Measurements from ENCODE around the gene ADGRL3. TPM values are rescaled to one million over a fixed set of nuclear protein-coding genes. Genes with fewer than 3 reads are reported as not detected.

ADGRL3 gene
- total and polyA plus RNA-seq, 3 experiments from 2014 or later: not detected

DNA sequence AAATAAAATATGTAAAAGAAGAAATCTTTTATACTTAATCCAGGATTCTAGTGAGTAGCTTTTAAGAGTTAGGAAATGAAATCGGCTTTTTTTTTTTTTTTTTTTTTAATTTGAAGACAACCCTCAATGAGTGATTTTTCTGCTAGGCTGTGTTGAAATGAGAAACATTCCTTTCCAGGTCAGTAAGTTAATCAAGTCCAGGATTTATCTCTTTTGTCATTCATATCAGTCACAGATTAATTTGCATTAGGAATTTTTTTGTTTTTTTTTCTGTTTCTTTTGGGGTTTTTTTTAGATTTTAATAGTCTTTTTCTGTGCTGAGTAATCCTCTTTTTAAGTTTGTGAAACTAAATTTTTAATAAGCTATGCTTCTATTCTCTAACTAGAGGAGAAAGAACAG, 448.1 kb downstream of the ADGRL3 start:
- no peaks in the 10 kb centered on the region for H3K4me1 Mint-ChIP-seq
- H3K4me3 Mint-ChIP-seq: no peak overlapping the region
- DNase-seq: no peak
- Histone ChIP-seq H3K4me1 (ENCODE audit: insufficient read depth, low read length) (no peaks in the 10 kb centered on the region), H3K36me3 (ENCODE audit: insufficient read depth, low read length) (no peaks in the 10 kb centered on the region), H3K4me3 (ENCODE audit: low read length) (no peak overlapping the region), H3K27me3 (ENCODE audit: insufficient read depth, low read length, poor library complexity, severe bottlenecking) (no peaks in the 10 kb centered on the region), H3K9me3 (ENCODE audit: low read length) (no peaks in the 10 kb centered on the region), H3K27ac (ENCODE audit: low read depth, low read length) (no peak overlapping the region)
- H3K9me3 Mint-ChIP-seq: peaks cover 2 to 13% (median 8%) of the 10 kb centered on the region in 5 donors
- no peak overlapping the region for H3K27ac Mint-ChIP-seq
- no peaks in the 10 kb centered on the region for H3K36me3 Mint-ChIP-seq
- ChIA-PET POLR2A (no interaction called here), CTCF (no interaction called here)
- no peaks in the 10 kb centered on the region for H3K27me3 Mint-ChIP-seq

DNA sequence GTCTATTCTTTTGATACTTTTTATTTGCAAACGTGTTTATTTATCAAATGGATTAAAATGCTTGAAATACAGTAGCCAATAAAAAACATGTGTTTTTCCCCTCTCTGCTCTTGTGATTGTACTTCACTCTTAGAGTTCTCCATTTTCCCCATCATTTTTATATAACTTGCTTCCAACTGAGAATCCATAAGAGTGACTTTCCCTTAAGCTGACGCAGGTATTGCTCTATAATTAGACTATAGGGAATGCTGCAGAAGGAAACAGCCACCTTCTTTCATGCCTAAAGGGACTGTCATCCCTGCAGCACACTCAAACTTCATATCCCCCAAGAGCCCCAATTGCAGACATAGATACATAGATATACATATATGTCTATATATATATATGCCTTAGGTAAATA, 456.9 kb downstream of the ADGRL3 start:
- no peaks in the 10 kb centered on the region for H3K27me3 Mint-ChIP-seq
- POLR2A ChIA-PET: no interaction called here
- Histone ChIP-seq H3K27me3 (ENCODE audit: insufficient read depth, low read length, poor library complexity, severe bottlenecking) (no peaks in the 10 kb centered on the region), H3K27ac (ENCODE audit: low read depth, low read length) (no peak overlapping the region), H3K9me3 (ENCODE audit: low read length) (no peaks in the 10 kb centered on the region), H3K4me1 (ENCODE audit: insufficient read depth, low read length) (no peaks in the 10 kb centered on the region), H3K36me3 (ENCODE audit: insufficient read depth, low read length) (no peaks in the 10 kb centered on the region), H3K4me3 (ENCODE audit: low read length) (no peak overlapping the region)
- H3K27ac Mint-ChIP-seq: no peak overlapping the region
- no peaks in the 10 kb centered on the region for H3K4me1 Mint-ChIP-seq
- H3K36me3 Mint-ChIP-seq: no peaks in the 10 kb centered on the region
- DNase-seq: no peak
- peaks cover 5 to 10% (median 6%) of the 10 kb centered on the region in 5 donors for H3K9me3 Mint-ChIP-seq
- no peak overlapping the region for H3K4me3 Mint-ChIP-seq
- CTCF ChIA-PET: no interaction called here

DNA sequence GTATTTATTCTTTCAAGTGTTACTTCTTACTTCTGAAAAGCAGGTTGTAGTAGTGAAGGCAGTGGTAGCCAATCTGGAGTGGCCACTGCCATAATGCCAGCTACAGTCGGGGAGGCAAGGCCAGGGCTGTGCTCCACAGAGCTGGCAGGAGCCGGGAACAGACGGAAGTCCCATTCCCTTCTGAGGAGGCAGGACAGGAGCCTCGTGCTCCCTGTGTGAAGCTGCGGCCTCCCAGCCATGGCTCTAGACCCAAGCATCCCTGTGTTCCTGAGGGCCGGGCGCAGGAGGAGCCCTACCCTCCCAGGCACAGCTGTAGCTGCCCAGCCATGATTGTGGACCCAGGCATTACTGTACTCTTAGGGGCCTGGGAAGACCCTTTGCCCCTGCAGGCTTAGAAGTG, 461.8 kb downstream of the ADGRL3 start:
- no peak overlapping the region for H3K27ac Mint-ChIP-seq
- no peaks in the 10 kb centered on the region for H3K27me3 ChIP-seq (ENCODE audit: insufficient read depth, low read length, poor library complexity, severe bottlenecking)
- H3K4me1 Mint-ChIP-seq: no peaks in the 10 kb centered on the region
- peaks cover 1 to 10% (median 3%) of the 10 kb centered on the region in 5 donors for H3K9me3 Mint-ChIP-seq
- H3K27me3 Mint-ChIP-seq: no peaks in the 10 kb centered on the region
- H3K4me3 ChIP-seq (ENCODE audit: low read length): no peak overlapping the region
- no peak overlapping the region for H3K4me3 Mint-ChIP-seq
- H3K27ac ChIP-seq (ENCODE audit: low read depth, low read length): no peak overlapping the region
- ChIA-PET CTCF (no interaction called here), POLR2A (no interaction called here)
- no peaks in the 10 kb centered on the region for H3K36me3 Mint-ChIP-seq
- H3K4me1 ChIP-seq (ENCODE audit: insufficient read depth, low read length): no peaks in the 10 kb centered on the region
- H3K36me3 ChIP-seq (ENCODE audit: insufficient read depth, low read length): no peaks in the 10 kb centered on the region
- H3K9me3 ChIP-seq (ENCODE audit: low read length): no peaks in the 10 kb centered on the region
- no peak for DNase-seq

DNA sequence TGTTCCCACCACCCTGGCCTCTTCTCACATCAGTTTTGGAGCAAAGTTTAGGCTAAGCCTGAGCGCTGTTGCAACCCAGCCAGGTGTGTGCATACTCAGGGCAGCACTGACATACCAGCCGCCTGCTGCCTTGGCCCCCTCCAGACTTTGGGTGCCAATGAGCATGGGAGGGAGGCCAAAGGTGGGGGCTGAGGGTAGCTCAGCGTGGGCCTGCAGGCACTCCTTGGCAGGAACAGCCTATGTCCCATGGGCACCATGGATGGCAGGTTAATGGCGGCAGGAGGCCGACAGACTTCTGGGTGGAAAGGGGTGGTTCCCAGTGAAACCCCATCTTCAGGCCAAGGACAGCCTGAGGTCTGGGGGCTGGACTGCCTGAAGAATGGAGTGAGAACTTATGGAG, 462.2 kb downstream of the ADGRL3 start:
- Histone ChIP-seq H3K27ac (ENCODE audit: low read depth, low read length) (no peak overlapping the region), H3K36me3 (ENCODE audit: insufficient read depth, low read length) (no peaks in the 10 kb centered on the region), H3K27me3 (ENCODE audit: insufficient read depth, low read length, poor library complexity, severe bottlenecking) (no peaks in the 10 kb centered on the region), H3K9me3 (ENCODE audit: low read length) (no peaks in the 10 kb centered on the region), H3K4me1 (ENCODE audit: insufficient read depth, low read length) (no peaks in the 10 kb centered on the region), H3K4me3 (ENCODE audit: low read length) (no peak overlapping the region)
- H3K4me3 Mint-ChIP-seq: no peak overlapping the region
- no peaks in the 10 kb centered on the region for H3K27me3 Mint-ChIP-seq
- ChIA-PET POLR2A (no interaction called here), CTCF (no interaction called here)
- no peaks in the 10 kb centered on the region for H3K36me3 Mint-ChIP-seq
- no peak overlapping the region for H3K27ac Mint-ChIP-seq
- no peak for DNase-seq
- peaks cover 1 to 10% (median 3%) of the 10 kb centered on the region in 5 donors for H3K9me3 Mint-ChIP-seq
- no peaks in the 10 kb centered on the region for H3K4me1 Mint-ChIP-seq

DNA sequence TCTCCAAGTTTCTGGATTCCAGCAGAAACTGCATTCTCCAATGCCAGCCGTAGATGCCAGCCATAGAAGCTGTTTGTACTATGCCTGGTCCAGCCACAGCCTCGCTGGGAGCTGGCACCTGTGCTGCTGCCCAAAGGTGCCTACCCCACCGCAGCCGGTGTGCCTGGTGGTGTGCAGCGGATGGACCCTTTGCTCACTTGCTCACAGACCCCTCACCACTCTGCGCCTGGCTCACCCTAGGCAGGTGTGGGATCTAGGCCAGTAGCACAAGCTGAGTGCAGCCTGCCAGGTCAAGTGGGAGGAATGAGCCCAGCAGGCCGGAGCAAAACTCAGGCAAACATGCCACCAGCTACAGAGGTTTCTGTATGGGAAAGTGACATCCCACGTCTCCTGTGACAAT, 463.2 kb downstream of the ADGRL3 start:
- Histone ChIP-seq H3K4me3 (ENCODE audit: low read length) (no peak overlapping the region), H3K9me3 (ENCODE audit: low read length) (no peaks in the 10 kb centered on the region), H3K27me3 (ENCODE audit: insufficient read depth, low read length, poor library complexity, severe bottlenecking) (no peaks in the 10 kb centered on the region), H3K27ac (ENCODE audit: low read depth, low read length) (no peak overlapping the region), H3K4me1 (ENCODE audit: insufficient read depth, low read length) (no peaks in the 10 kb centered on the region), H3K36me3 (ENCODE audit: insufficient read depth, low read length) (no peaks in the 10 kb centered on the region)
- Mint-ChIP-seq H3K4me1 (no peaks in the 10 kb centered on the region), H3K9me3 (peaks cover 0 to 17% (median 7%) of the 10 kb centered on the region in 5 donors), H3K27ac (no peak overlapping the region), H3K27me3 (no peaks in the 10 kb centered on the region), H3K36me3 (no peaks in the 10 kb centered on the region), H3K4me3 (no peak overlapping the region)
- no peak for DNase-seq
- ChIA-PET POLR2A (interaction anchor here (0.7 kb wide), 1 partner anchor 146 kb away, joined by 3 read pairs; no protein-coding TSS in a partner anchor), CTCF (no interaction called here)

DNA sequence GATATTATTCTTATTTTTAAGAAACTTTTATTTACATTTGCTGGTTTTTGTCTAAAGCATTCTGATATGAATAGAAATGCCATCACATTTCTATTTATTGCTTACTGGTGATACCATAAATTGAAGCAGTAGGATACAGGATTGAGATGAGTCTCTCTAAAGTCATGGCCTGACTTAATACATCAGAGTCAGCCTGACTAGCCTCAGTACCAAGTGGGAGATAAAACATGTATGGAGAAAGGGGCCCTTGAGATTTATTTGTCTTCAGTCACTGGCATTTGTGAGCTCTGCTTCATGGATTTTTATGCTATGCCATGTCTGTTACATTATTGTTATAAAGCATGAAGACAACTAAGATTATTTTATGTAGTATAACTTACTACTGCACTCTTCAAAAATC, 465.5 kb downstream of the ADGRL3 start:
- Histone ChIP-seq H3K27ac (ENCODE audit: low read depth, low read length) (no peak overlapping the region), H3K4me1 (ENCODE audit: insufficient read depth, low read length) (no peaks in the 10 kb centered on the region), H3K9me3 (ENCODE audit: low read length) (no peaks in the 10 kb centered on the region), H3K36me3 (ENCODE audit: insufficient read depth, low read length) (no peaks in the 10 kb centered on the region), H3K4me3 (ENCODE audit: low read length) (no peak overlapping the region), H3K27me3 (ENCODE audit: insufficient read depth, low read length, poor library complexity, severe bottlenecking) (no peaks in the 10 kb centered on the region)
- H3K4me3 Mint-ChIP-seq: no peak overlapping the region
- H3K9me3 Mint-ChIP-seq: peaks cover 2 to 17% (median 5%) of the 10 kb centered on the region in 5 donors
- no peaks in the 10 kb centered on the region for H3K4me1 Mint-ChIP-seq
- H3K27ac Mint-ChIP-seq: no peak overlapping the region
- no peaks in the 10 kb centered on the region for H3K36me3 Mint-ChIP-seq
- CTCF ChIA-PET: no interaction called here
- no peak for DNase-seq
- no peaks in the 10 kb centered on the region for H3K27me3 Mint-ChIP-seq
- POLR2A ChIA-PET: no interaction called here

DNA sequence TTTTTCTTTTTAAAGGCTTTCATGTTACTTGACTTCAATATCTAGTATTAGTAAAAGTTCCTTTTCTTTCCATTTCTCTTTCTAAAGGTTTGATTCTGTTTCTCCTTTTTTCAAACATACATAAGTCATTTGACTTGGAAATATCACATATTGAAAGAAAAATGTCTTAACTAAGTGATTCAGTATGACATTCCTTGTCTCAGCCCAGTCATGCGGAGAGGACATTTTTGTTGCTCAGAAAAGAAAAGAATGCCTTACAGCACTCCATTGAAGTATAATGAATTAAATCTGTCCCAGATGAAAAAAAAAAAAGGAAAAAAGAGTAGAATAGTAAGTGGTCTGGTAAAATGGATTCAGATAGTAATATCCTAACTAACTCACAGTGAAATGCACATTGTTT, 466.1 kb downstream of the ADGRL3 start:
- no peak overlapping the region for H3K4me3 Mint-ChIP-seq
- H3K4me1 Mint-ChIP-seq: no peaks in the 10 kb centered on the region
- no peak overlapping the region for H3K27ac Mint-ChIP-seq
- no peaks in the 10 kb centered on the region for H3K9me3 ChIP-seq (ENCODE audit: low read length)
- no peaks in the 10 kb centered on the region for H3K36me3 Mint-ChIP-seq
- H3K4me3 ChIP-seq (ENCODE audit: low read length): no peak overlapping the region
- CTCF ChIA-PET: no interaction called here
- peaks cover 2 to 17% (median 5%) of the 10 kb centered on the region in 5 donors for H3K9me3 Mint-ChIP-seq
- H3K36me3 ChIP-seq (ENCODE audit: insufficient read depth, low read length): no peaks in the 10 kb centered on the region
- no peak for DNase-seq
- no peaks in the 10 kb centered on the region for H3K27me3 ChIP-seq (ENCODE audit: insufficient read depth, low read length, poor library complexity, severe bottlenecking)
- H3K4me1 ChIP-seq (ENCODE audit: insufficient read depth, low read length): no peaks in the 10 kb centered on the region
- POLR2A ChIA-PET: no interaction called here
- no peak overlapping the region for H3K27ac ChIP-seq (ENCODE audit: low read depth, low read length)
- no peaks in the 10 kb centered on the region for H3K27me3 Mint-ChIP-seq

DNA sequence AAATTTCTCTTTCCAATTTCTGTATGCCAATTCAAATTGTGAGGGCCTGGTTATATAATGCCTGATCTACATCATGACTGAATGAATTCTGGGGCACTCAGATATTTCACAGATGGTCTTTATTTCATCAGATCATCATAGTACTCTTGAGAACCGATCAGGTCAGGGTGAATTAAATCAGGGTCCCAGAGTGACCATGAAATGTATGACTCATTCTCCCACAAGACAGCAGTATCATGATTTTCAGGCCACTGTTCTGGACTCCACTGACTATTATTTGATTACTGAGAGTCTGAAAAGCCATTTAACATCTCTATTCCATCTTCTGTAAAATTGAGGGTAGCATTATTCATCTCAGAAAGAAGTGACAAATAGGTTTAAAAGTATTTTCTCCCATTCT, 471.5 kb downstream of the ADGRL3 start:
- H3K27ac Mint-ChIP-seq: no peak overlapping the region
- no peaks in the 10 kb centered on the region for H3K4me1 Mint-ChIP-seq
- no peaks in the 10 kb centered on the region for H3K9me3 ChIP-seq (ENCODE audit: low read length)
- no peaks in the 10 kb centered on the region for H3K36me3 Mint-ChIP-seq
- ChIA-PET CTCF (no interaction called here), POLR2A (no interaction called here)
- H3K36me3 ChIP-seq (ENCODE audit: insufficient read depth, low read length): no peaks in the 10 kb centered on the region
- no peaks in the 10 kb centered on the region for H3K4me1 ChIP-seq (ENCODE audit: insufficient read depth, low read length)
- H3K4me3 ChIP-seq (ENCODE audit: low read length): no peak overlapping the region
- no peaks in the 10 kb centered on the region for H3K27me3 ChIP-seq (ENCODE audit: insufficient read depth, low read length, poor library complexity, severe bottlenecking)
- H3K9me3 Mint-ChIP-seq: peaks cover 2 to 19% (median 4%) of the 10 kb centered on the region in 5 donors
- no peaks in the 10 kb centered on the region for H3K27me3 Mint-ChIP-seq
- DNase-seq: no peak
- no peak overlapping the region for H3K4me3 Mint-ChIP-seq
- H3K27ac ChIP-seq (ENCODE audit: low read depth, low read length): no peak overlapping the region

DNA sequence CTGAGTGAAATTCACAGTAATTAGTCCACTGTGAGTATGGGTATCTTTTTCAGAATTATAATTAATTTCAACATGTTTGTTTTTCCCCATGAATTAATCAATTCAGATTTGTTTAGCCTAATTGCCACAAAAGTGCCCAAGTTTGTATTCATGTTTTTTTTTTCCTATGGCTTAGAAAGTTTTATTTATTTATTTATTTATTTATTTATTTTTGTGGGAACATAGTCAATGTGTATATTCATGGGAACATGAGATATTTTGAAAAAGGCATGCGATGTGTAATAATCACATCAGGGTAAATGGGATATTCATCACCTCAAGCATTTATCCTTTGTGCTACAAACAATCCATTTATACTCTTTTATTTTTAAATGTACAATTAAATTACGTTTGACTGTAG, 475.3 kb downstream of the ADGRL3 start:
- Histone ChIP-seq H3K9me3 (ENCODE audit: low read length) (no peaks in the 10 kb centered on the region), H3K36me3 (ENCODE audit: insufficient read depth, low read length) (no peaks in the 10 kb centered on the region), H3K27ac (ENCODE audit: low read depth, low read length) (no peak overlapping the region), H3K4me1 (ENCODE audit: insufficient read depth, low read length) (no peaks in the 10 kb centered on the region), H3K4me3 (ENCODE audit: low read length) (no peak overlapping the region), H3K27me3 (ENCODE audit: insufficient read depth, low read length, poor library complexity, severe bottlenecking) (no peaks in the 10 kb centered on the region)
- H3K36me3 Mint-ChIP-seq: no peaks in the 10 kb centered on the region
- H3K4me3 Mint-ChIP-seq: no peak overlapping the region
- peaks cover 0 to 13% (median 2%) of the 10 kb centered on the region in 5 donors for H3K9me3 Mint-ChIP-seq
- CTCF ChIA-PET: no interaction called here
- POLR2A ChIA-PET: no interaction called here
- no peak overlapping the region for H3K27ac Mint-ChIP-seq
- no peak for DNase-seq
- no peaks in the 10 kb centered on the region for H3K4me1 Mint-ChIP-seq
- no peaks in the 10 kb centered on the region for H3K27me3 Mint-ChIP-seq
